HG03060 (cell line): ENCODE measurements around the gene EEF1AKMT2.

Experiments
- ATAC-seq: cut with Tn5 transposase; IDR thresholded peaks from one replicate; pipeline ENCODE4 v1.9.1; 2021; ENCODE audit warnings: low read depth, moderate number of reproducible peaks; ENCODE audit not compliant: unreplicated experiment

EEF1AKMT2 gene

DNA sequence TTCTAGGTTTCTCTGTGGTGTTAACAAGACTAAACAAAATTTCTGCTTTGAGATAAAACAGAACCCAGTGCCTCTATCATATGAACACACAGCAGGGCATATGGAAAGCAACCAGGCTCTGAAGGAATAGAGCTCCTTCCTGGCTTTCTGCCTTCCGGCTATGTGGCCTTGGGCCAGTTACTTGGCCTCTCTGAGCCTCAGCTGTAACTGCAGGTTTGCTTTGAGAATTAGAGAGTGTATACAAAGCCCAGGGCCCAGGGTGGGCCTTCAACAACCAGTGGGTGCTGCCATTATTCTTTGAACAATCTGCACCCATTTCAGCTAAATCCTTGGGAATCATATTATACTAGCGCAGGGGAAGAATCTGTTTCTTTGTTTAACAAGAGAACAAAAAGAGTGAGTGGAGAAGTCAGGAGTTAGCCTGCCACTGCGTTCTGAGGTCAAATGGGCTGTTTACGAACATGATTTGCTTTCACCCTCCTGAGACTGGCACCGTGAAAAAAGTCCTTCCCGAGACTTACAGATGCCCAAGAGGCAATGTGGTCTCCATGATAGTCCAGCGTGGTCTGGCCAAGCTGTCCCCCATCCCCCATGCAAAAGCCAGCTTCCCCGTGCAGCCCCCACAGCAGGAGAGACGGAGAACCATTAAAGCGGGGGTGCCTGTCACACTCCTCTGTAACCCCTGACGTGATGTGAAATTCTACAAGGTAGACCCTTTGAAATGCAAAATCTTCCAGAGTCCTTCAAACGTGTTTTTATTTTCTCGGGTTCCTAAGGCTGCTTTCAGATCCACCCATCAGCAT is 52.4 kb downstream of the EEF1AKMT2 start:
- no peak for ATAC-seq

DNA sequence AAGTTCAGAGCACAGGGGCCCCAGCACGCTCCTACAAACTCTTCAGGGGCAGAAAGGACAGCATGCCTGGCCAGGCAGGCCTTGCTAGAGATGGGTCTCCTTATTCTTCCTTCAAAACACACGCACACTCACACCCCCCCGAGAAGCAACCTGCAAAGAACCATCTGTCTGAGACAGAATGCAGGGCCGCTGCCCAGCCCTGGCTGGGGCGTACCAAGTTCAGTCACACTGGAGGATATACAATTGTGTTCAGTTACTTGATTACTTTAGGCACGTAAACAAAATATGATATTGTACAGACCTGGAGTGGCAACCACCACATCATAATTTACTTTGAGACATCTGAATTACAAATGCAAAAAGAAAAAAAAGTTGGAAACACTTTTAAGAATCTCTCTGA is 53.2 kb downstream of the EEF1AKMT2 start:
- ATAC-seq = no peak

- ATAC-seq = no peak
These were observed 54.0 kb downstream of the EEF1AKMT2 start for GRCh38 chr10:124737708-124738107.

GRCh38 chr10:124737221-124737620 is 54.5 kb downstream of the EEF1AKMT2 start:
- no peak for ATAC-seq

DNA sequence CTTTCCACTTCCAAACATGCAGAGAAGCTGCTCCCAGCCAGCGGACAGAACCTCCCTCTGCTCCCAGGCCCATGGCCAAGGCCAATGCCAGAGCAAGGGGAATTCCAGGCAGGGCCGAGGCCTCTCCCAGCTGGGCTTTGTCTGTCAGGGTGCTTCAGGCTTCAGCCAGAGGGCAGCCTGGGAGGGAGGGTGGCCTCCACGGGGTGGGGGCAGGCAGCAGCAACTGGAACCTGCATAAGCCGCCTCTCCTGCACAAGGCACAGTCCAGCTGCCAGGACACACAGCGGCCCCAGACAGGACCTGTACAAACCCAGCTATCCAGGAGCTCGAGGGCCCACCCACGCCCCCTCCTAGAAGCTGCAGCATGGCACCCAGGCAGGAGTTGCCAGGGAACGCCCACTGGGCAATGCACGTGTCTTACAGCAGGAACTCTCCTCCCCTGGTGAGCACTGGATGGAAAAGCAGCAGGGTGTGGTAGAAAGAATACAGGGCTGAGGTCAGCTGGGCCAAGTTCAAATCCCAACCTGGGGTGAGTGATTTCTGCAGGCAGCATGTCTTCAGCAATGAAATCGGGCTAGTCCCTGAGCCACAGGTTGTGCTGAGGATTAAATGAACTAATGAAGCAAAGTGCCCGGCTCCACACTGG is 55.1 kb downstream of the EEF1AKMT2 start:
- no peak for ATAC-seq

DNA sequence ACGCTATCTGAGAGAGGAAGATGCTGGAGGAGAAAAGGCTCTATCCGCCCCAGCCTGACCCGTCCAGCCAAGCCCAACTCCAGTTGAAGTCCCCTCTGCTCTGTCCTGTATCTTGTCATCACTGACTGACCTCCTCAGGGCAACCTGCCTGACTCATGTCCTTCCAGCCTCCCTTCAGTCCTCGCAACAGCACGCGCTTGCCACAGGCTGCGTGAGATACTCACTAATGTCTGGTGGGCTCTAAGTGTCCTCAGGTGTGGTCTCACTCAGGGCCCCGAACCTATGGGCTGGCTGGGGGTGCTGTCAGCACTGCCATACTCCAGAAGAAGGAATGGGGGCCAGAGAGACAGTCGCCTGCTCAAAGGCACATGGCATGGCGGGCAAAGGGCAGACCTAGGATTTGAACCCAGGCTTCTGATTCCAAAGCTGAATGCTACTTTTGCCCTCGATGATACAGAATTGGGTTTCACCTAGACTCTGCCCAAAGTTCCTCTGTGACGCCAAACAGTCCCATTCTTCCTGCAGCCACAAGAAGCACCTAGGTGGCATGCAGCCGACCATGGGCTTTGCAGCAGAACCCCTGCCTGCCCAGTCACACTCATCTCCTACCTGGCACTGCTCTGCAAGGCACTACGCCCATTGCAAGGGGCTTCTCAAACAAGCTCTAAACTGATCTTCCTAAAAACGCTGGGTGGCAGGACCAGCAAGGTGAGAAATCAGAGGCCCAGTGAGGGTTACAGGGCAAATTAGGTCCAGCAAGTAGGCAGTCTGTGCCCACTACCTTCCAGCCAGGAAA is 56.0 kb downstream of the EEF1AKMT2 start:
- ATAC-seq = no peak

DNA sequence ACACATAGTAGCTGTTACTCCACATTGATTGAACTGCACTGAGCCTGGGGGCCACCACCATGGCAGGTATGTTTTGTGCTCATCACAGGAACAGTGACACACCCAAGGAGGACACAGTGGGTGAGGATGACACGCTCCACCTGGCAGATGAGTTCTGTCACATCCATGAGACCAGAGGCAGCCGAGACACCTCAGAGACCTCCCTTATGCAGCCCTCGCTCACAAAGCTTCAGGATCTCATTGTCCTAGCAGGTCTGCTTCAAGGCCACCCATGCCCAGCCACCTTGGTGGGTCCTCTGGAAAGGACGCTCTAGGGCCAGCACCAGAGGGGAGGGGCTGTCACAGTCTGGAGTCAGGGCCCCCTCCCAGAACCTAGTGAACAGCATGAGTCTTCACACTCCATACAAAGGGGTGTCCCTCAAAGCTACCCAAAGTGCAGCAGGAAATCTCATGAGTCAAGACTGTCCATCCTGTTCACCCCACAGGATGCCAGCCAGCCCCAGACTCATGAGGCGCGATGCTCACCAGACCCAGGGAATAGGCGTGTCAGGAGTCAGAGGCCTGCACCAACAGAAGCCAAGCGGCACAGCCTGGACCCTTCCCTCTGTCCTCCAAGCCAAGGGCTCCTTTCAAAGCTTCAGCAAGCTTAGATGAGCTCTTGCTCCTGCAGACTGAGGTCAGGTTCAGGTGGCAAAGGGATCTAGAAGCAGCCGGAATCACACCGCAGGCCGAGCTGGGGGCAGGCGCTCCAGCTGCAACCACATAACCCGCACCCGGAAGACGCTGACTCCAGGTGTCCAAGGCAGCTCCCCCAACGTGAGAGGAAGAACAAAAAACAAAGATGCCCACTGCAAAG is 57.1 kb downstream of the EEF1AKMT2 start:
- no peak for ATAC-seq

DNA sequence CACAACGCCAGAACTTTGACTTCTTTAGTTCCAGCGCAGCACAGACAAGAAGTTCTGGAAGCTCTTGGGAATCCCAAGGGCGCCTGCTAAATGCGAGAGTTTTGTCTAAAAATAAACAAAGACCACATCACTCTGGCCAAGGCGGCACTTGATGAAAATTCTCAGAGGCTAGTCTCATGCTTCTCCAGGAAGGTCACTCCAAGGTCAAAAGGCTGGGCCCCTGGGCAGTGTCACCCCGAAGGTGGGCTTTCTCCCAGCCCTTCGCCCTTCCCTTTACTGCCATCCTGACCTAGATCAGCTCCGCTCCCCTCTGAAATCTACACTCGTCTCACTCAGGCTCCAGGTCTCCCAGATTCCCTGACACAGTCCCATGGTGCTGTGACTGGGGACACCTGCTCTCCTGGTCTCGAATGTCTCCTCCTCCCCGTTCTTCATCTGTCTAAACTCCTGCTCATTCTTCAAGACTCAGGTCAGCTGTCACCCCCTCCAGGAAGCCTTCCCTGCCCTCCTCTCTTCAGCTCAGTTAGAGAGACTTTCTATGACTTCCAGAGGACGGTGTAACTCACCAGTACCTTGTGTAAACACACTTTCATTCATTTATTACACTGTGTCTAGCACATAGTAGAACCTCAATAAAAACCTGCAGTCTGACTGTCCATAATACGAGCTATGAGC is 58.0 kb downstream of the EEF1AKMT2 start:
- no peak for ATAC-seq

DNA sequence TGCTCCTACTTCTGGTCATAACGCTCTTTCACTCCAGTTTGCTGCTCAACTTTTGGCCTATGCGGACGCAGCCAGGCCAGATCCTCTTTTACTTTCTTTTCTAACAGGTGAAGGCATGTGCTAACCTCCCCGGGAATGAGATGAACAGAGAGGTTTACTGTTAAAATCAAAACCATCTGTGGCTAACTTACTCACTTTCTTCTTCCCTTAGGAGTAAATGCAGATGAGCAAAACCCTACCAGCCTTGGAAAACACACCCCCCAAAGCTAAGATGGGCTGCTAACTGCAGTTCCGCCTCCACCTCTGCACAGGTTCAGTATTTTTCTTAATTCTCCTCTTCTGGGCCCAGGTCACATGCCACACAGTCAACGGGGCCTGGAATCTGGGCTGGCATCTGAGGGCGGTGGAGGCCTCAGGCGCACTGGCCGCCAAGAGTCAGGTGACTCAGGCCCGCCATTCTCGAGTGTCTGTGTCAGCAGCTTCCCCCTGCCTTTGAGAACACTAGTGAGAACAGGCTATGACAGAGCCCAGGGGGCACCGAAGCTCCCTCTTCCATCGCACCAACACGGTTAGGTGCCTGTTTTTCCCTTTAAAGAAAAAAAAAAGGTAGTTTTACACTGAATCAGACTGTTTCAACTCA is 58.6 kb downstream of the EEF1AKMT2 start:
- peak; percentile 34 for ATAC-seq

GRCh38 chr10:124731551-124731950 is 60.1 kb downstream of the EEF1AKMT2 start:
- ATAC-seq = no peak

DNA sequence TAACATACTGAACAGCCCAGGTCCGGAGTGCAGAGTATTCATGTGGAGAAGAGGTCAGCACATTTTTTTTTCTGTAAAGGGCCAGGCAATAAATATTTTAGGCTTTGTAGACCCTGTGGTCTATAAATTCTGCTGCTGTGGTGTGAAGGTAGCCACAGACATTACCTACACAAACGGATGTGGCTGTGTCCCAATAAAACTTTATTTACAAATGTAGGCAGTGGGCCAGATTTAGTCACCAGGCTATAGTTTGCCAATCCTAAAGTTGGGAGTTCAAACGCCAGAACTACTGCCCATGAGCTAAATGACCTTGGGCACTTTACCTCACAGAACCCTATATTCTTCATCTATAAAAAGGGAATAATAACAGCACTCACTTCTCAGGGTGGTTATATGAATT is 60.9 kb downstream of the EEF1AKMT2 start:
- no peak for ATAC-seq

GRCh38 chr10:124728830-124729661 is 62.6 kb downstream of the EEF1AKMT2 start:
- ATAC-seq = no peak

- ATAC-seq = no peak
These were observed 63.4 kb downstream of the EEF1AKMT2 start for GRCh38 chr10:124728071-124728829.

DNA sequence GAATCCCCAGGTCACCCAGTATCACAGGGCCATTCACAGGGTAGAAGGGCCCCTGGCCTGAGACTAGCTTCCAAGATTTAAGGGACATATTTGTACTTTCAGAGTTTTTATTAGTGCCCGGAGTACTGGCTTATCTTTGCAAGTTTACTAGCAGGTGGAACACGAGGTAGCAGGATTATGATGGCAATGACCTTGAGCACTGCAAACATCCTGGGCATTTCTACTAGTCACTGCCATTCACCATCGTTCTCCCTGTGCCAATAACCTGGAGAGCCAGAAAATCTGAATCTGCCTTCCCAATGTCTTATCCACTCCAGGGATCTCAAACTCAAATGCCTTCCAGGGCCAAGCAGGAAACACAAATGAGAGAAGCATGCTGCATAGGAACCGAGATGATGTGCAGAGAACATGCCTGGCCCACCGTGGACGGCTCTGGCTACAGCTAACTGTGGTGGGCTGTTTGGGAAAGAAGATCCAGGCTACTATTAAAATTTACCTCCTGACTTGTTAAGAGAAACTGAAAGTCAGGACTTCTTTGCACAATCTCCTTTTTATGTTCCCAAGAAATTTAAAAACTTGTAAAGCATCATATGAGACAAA is 64.2 kb downstream of the EEF1AKMT2 start:
- ATAC-seq = no peak

DNA sequence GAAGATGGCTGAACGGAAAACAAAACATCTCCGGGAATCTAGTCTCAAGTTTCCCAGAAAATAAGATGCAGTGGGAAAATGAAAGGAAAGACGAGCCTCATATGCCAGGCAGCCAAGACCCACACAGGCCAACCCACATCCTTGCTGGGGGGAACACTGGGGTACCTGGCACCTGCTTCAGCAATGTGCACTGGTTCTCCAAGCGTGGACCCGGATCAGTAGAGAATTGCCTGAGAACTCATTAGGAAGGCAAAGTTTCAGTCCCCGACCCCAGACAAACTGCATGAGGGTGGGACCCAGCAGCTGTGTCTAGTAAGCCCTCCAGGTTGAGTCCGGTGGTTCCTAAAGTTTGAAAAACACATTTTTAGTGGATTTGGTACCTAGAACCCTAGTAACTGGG is 65.9 kb downstream of the EEF1AKMT2 start:
- ATAC-seq = no peak

- no peak for ATAC-seq
These were observed 66.5 kb downstream of the EEF1AKMT2 start for GRCh38 chr10:124725171-124725631.

DNA sequence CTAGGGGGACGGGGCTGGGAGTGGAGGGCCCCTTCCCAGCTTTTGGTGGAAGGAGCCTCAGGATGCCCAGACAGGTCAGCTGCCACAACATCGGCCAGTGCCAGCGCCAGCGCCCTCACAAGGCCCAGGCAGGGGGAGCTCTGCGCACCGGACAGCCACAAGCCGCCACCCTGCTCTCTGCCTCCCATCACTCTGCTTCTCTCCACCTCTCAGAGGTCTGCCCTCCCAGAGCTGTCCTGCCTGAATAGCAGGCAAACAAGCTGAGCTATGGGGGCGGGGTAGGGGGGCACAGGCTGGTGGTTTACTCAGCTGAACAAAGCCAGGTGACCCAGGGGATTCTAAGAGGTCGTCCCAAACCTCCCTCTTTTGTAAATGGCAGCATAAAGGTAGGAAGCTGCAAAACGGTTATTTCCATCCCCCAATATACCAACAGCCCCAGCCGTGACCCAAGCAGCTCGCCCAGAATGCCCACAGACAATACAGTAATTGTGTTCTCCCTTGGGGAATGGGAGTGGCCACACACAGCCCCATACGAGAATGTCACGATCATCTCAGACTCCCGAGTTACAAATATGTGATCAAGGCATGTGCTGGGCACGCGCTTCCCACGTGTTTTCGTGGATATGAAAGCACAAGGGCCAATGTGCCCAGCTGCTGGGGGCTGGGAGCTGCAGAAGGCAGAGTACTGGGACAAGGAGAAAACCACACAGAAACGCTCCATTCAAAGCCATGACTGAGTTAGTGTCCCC is 67.2 kb downstream of the EEF1AKMT2 start:
- ATAC-seq = no peak
